ENCODE data around the gene ITGB1BP2.
"Not testable (repeated sequence)": the region's sequence is repeated elsewhere in the genome, so short reads cannot be mapped to it uniquely, and the experiment has no call there.

ITGB1BP2 gene

DNA sequence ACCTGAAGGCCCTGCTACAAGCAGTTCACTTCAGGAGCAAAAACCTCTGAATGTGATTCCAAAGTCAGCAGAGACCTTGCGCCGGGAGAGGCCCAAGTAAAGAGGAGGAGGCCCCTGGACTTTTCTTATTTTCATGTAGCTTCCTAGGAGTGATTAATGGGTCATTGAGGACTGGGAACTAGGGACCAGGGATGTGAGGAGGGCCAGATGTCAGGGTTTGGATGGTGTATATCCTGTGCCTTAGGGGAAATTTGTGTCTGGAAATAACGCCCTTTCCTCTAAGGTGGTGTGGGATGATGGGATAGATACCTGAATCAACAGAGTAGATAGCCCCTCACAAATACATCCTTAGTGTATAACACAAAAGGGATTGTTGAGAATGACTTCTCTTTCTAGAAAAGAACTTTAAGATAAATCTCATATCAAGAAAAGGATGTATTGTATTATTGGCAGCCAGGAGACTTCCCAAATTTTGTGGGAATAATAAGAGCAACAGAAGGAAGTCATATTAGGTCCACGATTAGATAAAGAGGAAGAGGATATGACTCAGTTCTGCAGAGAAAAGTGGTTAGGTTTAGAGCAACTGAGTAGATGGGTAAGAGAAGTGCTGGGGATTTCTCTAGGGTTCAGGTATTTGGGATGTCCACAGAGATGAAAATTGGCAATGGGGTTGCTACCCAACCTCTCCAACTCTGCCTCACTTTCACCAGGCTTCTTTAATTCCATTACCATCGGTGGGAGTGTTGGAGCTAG, 1.1 kb downstream of the ITGB1BP2 start:
- peak; percentile 1 for DNase-seq

DNA sequence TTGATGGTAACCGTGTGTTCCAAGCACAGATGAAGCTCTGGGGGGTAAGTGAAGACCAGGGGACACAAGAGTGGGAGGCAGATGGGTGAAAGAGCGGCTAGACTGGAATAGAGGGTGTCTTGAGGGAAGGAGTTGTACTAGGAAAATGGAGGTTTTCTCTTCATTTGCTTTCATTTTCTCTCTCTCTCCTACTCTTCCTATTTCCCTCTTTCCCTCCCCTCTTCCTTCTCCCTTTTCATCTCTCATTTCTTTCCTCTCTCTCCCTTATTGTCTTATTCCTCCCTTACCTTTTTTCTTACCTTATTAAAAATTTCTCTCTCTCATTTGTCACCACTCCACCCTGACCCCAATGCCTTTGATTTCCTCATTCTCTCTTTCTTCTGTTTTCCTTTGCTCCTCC, 3.0 kb downstream of the ITGB1BP2 start:
- no peak for DNase-seq

DNA sequence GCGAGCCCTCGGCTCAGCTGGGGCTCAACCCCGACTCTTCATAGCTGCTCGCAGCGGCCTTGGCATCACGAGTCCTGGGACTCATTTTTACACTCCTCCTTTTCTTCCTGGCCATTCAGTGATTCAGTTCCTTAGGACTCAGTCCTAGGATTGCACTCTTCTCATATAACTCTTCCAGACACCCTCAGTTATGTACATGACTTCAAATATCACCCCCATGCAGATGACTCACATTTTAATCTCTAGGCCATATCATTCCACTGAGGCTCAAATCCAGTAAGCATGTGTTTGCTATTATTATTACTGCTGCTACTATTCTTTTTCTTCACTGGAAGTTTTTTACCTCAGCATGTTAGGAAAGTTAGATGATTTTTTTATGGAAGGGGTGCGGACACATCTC, 14.4 kb downstream of the ITGB1BP2 start:
- DNase-seq: no peak

DNA sequence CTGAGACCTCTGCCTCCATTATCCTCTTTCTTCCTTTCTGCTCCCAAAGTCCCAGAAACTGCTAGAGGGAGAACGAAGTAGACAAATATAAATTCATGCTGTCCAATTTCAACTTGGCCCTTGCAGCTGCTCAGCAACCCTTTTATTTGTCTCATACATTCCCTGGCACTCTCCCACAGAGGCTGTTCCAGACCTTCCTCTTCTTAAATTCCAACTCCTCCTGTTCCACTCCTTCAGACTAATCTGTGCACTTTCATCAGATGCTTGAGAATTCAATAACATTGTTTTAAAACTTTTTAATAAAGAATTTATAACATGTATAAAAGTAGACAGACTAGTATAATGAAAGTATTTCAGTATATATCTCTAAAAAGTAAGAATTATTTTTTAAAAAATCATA, 15.4 kb downstream of the ITGB1BP2 start:
- DNase-seq: not testable (repeated sequence)

DNA sequence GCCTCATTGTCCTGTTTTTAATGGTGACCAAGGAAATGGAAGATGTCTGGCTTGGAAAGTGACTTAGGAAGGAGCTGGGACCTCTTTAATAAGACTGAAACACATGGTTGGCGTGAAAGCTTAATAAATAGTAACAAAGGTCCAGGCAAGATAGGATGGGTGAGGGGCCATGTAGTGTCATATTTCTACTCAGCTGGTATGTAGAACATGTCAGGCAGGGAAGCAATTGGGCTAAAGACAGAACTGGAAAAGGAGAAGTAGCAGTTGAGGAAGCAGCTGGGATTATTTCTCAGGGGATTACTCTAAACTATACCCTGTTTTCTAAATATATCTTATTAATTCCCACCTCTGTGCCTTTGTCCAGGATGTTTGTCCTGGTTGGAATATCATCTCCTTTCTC, 18.6 kb downstream of the ITGB1BP2 start:
- DNase-seq: no peak

DNA sequence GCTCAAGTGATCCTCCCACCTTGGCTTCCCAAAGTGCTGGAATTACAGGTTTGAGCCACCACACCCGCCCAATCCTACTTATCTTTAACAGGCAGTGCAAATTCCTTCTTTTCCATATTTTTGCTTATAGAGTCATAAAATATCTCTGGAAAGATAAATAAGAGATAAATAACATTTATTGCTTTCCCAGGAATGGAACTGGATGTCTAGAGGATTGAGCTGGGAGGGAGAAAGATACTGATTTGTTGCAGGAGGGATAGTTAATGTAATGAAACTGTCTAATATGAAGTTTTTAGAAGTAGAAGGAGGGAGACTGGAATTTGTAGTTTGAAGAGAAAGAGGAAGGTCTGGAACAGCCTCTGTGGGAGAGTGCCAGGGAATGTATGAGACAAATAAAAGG, 20.2 kb downstream of the ITGB1BP2 start:
- DNase-seq: no peak

DNA sequence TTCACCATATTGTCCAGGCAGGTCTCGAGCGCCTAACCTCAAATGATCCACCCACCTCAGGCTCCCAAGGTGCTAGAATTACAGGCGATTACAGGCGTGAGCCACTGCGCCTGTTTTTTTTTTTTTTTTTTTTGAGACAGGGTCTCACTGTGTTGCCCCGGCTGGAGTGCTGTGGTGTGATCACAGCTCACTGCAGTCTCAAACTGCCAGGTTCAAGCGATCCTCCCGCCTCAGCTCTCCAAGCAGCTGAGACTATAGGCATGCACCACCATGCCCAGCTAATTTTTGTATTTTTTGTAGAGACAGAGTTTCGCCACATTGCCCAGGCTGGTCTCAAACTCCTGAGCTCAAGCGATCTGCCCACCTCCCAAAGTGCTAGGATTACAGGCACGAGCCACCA, 22.9 kb downstream of the ITGB1BP2 start:
- not testable (repeated sequence) for DNase-seq

DNA sequence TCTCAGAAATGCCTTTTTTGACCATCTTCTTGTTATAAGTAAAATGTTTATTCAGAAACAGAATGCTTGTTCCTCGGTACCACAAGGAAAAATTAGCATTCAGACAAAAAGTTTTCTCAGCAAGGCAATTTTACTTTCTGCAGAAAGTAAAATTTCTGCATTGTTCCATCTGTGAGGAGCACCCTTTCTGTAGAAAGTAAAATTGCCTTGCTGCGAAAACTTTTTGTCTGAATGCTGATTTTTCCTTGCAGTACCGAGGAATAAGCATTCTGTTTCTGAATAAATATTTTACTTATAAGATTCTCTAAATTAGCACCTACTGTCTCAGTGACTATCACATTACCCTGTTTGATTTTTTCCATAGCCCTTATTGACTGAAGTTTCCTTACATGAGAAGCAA, 24.8 kb downstream of the ITGB1BP2 start:
- no peak for DNase-seq

DNA sequence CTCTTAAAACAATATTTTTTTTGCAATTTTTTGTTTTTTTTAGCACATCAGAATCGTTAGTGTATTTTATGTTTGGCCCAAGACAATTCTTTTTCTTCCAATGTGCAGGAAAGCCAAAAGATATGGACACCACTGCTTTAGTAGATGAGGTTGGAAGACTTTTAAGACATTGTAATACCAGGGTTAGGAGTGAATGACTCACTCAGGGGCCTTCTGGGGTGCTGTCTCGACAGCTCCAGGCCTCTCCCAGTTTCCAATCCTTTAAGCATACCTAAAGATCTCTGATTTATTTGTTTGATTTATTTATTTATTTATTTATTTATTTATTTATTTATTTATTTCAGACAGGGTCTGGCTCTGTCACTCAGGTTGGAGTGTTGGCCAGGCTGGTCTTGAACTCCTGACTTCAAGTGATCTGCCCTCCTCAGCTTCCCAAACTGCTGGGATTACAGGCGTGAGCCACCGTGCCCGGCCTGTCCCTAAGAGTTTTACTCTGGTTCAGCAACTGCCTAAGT, 47.7 kb downstream of the ITGB1BP2 start:
- not testable (repeated sequence) for DNase-seq

DNA sequence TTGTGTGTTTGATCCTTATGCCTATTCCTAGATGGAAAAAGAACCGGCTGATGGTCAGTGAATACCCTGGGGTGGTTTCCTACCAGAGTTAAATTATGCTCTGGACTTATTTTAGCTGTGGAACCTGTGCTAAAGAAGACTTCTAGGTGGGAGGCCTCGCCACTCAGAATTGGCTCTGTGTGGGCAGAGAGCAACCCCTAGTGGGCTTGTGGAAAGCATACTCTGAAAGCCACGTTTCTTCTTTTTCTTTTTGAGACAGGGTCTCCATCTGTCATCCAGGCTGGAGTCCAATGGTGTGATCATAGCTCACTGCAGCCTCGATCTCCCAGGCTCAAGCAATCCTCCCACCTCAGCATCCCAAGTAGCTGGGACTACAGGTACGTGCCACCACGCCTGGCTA, 48.3 kb downstream of the ITGB1BP2 start:
- not testable (repeated sequence) for DNase-seq

DNA sequence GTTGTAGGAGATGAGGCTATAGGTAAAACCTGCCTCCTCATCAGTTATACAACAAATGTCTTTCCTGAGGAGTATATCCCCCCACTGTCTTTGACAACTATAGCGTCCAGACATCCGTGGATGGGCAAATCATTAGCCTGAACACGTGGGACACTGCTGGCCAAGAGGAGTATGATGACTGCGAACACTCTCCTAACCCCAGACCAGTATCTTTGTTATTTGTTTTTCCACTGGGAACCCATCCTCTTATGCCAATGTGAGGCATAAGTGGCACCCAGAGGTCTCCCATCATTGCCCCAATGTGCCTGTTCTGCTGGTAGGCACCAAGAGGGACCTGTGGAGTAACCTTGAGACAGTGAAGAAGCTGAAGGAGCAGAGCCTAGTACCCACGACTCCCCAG, 50.9 kb downstream of the ITGB1BP2 start:
- DNase-seq: not testable (repeated sequence)
